OCI-M2 (cell line): ENCODE results near the gene AGPAT2.

Experiments used
- DNase-seq: peaks from one replicate; lab custom pipeline; 2025; ENCODE audit not compliant: unreplicated experiment; lab: John Stamatoyannopoulos, UW

The AGPAT2 gene

DNA sequence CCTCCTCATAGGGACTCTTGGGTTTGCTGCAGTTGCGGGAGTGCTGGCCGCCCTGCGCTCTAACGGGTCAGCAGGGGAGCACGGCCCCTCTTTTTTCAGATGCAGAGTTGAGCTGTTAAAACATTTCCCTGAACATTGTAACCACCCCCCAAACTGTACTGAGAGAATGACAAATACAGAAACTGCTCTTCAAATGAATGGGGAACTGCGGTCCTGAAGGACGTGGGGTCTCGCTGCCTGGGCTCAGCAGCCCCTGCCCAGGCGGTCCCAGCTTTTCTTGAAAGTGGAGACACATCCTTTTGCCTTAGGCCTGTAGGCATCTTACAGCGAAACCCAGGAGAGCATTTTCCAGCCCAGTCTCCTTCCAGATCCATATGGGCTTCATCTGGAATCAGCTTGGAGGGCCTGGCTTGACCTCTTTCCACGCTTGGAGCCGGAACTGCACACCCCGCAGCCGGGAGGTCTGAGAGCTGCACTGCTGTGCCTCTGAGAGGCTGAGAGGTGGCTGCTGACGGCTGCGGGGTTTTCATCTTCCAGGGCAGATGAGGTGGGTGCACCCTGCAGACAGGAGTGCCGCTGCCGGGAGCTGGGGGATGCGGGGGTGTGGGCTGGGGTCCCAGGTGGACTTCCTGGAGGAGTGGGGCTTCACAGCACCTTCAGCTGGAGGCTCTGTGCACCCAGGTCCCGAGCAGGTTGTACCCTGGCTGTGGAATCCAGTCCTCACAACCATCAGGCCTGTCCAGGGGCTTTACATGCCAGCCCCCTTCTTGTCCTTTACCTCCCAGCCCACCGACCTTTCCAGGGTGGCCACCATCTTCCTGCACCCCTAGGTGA lies 1.2 kb upstream of the AGPAT2 start:
- DNase-seq, result no peak

DNA sequence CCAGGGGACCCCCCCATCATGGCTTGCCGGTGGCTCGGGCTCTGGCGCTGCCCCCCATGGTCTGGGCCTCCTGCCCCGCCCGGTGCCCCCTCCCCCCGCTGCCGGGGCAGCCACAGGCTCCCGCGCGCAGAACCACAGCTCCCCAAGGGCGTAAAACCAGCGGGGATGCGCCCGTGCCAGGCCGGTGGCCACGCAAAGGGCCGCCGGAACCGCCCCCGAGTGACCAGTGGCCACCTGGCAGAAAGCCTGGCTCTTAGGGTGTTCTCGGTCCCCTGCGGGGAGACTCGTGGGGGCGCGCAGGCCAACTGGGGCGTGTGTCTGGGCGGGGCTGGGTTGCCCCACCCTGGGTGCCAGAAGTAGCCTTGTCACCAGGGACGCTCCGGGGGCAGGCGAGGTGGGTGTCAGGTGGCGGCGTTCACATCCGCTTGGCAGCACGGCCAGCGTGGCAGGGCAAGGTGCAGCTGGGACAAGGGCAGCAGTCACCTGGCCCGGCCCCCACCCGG lies 515 bp upstream of the AGPAT2 start:
- no peak for DNase-seq

GRCh38 chr9:136686534-136686793 lies 793 bp downstream of the AGPAT2 start:
- no peak for DNase-seq

DNA sequence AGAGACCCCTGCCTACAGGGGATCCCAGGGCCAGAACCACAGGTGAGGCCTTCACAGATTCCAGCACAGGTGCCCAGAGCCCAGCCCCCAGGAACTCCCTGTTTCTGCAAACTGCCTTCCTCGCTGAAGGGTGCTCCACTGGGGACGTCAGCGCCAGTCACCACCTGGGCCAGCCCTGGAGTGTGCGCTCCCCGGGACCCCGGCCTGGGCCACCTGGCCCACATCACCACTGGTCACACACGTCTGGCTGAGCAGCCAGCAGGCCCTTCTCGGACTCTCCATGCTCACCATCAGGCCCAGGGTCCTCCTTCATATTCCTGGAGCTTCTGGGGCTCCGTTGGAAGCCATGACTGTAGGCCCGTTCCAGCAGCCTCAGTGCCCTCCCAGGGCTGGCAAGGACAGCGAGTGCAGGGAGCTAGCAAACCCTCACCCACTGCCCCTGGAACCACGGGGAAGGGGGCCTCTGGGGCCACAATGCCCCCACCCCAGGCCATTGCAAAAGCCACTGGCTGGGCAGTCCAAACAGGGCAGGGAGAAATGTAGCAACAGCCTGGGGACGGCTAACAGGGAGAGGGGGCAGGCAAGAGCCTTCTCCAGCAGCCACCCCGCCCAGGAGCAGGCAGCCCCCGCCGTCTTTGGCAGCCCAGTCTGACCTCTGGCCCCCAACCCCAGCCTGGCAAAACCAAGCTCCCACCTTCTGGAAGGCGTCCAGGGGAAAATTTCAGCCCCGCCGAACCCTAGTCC lies 1.3 kb downstream of the AGPAT2 start:
- DNase-seq, result no peak

DNA sequence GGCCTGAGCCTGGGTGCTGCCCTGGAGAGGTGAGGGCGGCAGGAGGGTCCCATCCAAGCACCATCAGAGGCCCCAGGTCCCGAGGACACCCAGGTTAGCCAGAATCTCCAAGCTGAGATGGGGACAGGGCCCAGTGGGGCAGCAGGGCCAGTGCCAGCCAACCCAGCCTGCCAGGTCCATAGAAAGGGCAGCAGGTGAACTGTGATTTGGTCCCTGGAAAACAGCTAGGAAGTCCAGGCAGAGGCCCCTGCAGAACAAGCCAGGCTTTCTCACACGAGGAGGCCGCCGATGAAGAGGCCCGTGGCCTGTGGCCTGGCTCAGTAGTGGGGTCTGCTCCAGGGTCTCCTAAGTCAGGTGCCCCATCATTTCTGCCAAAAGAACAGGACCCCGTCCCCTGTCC lies 2.0 kb downstream of the AGPAT2 start:
- no peak for DNase-seq

DNA sequence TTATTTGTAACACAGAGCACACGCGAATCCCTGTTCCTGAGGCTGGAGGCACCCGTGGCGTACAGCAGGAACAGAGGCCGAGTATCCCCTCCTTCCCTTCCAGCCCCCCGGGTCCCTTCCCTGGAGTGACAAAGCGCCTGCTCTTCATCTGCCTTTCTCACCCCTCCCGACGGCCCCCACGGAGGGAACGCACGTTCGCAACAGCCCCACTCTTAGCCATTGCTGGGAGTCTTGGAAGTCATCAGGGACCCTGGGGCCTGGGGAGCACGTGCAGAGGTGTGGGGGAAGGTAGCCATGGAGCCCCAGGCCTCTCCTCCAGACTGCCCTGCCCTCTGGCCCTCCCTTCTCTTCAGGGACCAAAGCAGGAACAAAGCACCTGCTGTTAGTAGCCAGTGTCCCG lies 2.5 kb downstream of the AGPAT2 start:
- DNase-seq, result no peak

GRCh38 chr9:136684339-136684738 lies 2.9 kb downstream of the AGPAT2 start:
- no peak for DNase-seq

DNA sequence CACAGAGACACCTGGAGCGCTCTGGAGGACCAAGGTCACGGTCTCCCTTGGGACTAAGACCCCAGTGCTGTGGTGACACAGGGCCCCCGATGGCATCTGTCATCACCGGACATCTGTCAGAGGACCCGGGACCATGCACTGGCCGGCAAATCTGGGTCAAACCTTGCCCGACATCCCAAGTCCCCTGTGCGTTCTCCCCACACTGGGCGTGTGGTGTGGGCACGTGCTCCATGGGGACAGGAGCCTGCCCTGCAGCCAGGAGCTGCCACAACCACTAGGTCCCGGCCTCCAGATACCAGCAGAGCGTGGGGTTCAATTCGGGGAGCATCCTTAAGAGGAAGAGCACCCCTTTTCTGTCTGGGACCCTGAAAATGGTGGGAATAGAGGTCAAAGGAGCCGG lies 3.5 kb downstream of the AGPAT2 start:
- no peak for DNase-seq

DNA sequence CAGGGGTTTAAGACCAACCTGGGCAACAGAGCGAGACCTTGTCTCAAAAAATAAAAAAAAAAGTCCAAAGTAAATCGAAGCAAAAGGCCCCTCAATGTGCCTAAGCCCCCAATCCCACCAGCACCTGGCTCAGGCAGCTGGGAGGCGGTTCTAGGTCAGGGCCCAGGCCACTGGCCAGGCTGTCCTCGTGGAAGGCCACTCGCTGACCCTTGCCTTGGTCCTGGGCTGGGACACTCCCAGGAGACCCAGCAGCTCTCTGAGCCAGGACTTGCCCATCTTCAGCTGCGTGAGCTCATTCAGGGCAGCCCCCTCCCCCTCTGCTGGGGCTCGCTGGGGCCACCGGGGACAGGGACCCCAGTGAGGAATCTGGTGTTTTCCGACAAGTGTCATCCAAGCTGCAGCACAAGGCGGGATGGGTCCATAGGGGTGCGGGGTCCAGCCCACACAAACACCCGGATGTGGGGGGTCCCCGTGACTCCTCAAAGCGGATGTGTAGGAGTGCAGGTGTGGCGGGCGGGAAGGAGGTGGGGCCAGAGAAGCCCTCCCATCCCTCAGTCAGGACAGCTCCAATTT lies 4.0 kb downstream of the AGPAT2 start:
- DNase-seq, result no peak

DNA sequence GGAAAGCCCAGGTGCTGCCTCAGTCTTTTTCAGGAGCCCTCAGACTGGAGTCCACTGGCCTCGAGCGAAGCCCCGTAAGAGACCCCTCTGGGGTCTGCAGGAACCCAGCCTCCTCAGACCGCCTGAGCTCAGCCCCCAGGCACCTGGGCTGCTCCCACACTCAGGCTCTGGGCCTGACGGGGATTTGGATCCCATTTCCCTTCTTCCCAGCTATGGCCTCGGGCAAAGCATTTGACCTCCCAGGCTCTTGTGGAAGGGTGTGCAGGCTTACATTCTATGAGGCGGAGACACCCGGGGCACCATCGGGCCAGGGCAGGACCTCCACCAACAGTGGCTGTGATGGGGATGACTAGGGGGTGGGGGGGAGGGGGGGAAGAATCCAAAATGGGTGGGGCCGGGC lies 4.5 kb downstream of the AGPAT2 start:
- no peak for DNase-seq

GRCh38 chr9:136681945-136682699 lies 5.1 kb downstream of the AGPAT2 start:
- DNase-seq, result no peak

GRCh38 chr9:136681029-136681428 lies 6.2 kb downstream of the AGPAT2 start:
- DNase-seq, result no peak

DNA sequence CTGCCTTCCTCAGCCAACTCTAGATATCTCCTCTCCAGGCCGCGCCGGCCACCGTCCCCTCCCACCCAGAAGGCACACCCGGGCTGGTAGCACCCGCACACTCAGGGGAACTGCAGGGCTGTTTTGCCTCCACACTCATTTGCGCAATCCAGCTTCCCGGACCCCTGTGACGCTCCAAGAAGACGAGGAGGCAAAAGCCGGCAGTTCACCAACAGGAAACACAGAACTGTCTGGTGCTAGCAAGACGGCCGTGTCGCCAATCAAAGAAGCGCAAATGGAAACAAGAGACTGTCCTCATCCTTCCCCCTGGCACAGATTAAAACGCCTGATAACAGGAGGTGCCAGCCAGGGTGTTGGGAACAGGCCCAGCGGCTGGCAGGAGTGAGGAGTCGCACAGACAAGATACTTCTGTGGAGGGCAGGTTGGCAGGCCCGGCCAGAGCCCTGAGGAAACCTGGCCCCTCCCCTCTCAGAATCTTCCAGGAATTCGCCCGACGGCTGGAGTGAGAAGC lies 7.8 kb downstream of the AGPAT2 start:
- DNase-seq, result no peak

DNA sequence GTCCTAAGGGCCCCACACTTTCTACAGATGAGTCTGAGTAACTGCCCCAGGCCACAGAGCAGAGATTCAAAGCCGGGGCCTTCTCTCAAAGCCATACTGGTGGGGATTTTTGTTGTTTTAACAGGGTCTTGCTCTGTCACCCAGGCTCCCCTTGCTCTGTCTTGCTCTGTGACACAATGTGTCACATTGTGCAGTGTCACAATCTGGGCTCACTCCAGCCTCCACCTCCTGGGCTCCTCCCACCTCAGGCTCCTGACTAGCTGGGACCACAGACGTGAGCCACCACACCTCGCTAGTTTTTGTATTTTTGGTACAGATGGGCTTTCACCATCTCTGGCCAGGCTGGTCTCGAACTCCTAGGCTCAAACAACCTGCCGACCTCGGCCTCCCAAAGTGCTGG lies 8.6 kb downstream of the AGPAT2 start:
- no peak for DNase-seq

DNA sequence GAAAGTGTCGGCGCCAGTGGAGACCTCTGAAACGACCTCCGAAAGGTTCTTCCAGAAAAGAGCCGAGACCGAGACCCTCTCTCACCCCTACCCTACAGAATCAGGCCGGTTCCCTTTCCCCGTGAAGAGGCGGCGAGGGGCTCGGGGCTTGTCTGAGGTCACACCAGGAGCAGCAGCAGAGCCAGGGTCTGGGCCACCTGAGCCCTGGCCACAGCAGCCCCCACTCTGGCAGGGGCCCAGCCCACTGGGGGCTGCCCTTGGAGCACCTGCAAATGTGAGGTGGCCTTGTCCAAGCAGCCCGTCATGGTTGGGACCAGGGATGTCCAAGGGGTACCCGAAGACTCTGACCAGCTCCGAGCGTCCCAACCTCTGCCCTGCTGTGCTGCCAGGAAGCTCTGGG lies 9.2 kb downstream of the AGPAT2 start:
- no peak for DNase-seq

DNA sequence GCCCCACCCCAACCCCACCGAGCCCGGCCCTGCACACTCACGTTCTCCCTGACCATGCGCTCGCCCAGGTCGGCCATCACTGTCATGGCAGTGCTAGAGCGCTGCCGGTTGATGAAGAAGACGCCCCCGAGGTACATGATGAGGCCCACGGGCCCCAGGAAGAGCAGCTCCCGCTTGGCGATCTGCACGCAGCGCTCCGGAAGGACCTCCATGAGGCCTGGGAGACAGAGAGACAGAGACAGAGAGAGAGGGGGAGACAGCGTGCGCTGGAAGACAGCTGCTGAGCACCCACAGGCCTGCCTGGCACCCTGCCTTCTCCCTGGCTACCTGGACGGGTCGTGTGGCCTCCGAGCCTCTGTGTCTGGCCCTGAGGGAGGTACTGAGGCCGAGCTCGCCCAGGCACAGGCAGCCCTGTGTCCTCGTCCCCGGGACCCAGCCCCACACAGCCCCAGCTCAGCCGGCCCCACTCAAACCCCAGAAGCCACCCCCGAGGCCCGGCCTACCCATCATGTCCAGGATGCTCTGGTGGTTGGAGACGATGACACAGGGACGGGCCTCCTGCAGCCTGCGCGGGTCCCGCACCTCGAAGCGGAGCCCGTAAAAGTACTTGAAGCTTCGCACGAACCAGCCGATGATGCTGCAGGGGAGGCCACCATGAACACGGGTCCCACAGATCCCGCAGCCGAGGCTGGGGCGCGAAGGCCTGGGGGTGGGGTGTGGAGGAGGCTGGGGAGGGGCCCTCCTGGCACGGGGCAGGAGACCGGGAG lies 10.2 kb downstream of the AGPAT2 start:
- DNase-seq, result no peak

GRCh38 chr9:136676297-136676794 lies 10.9 kb downstream of the AGPAT2 start:
- DNase-seq, result no peak

DNA sequence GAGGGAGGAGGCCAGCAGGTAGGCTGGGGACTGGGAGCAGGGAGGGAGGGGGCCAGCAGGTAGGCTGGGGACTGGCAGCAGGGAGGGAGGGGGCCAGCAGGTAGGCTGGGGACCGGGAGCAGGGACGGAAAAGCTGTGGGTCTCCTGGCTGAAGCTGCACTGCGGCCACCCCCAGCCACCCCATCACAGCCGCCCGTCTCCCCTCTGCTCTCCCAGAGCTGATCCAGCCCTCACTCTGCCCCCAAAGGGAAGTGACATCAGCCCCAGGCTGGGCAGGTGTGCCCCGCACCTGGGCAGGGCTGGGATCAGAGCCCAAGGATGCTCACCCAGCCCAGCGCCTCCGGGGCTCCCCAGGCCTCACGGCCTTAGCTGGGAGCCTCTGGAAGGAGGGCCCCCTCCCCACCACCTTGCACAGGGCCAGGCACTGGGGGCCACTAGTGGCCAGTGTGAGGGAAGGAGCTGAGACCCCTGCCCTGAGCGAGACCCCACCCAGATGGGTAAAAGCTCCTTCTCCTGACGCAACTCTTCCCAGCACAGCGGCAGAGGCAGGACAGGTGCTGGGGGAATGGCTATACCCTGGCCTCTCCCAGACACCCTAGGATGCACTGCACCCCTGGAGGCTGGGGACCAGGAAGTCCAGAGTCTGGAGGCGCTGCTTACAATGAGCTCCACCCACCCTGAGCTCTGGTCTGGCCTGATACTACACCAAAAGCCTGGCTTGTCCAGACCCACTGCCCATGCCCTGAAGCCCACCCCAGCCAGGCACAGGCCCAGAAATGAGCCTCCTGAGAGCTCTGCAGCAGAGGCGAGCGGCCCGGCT lies 11.6 kb downstream of the AGPAT2 start:
- no peak for DNase-seq

- DNase-seq, result no peak
Observed at GRCh38 chr9:136674786-136675349, 12.4 kb downstream of the AGPAT2 start.
